OCI-LY7 (cell line): Measurements from ENCODE around the gene TNRC6C. TPM values are rescaled to one million over a fixed set of nuclear protein-coding genes. Genes with fewer than 3 reads are reported as not detected.

Experiments used
- BruUV-seq: library from RNA; stranded (reverse); fragments of 400-500 nt; replicated peaks from 2 replicates; lab custom pipeline; 2021; lab: Mats Ljungman, UMichigan
- CTCF ChIA-PET: fragments of 300-600 bp; sonication (Branson Sonifier 250); formaldehyde crosslinking; loops from one replicate; lab custom pipeline; 2022; ENCODE audit warnings: antibody characterized with exemption; ENCODE audit not compliant: unreplicated experiment; lab: Charles Lee
- POLR2A ChIA-PET: fragments of 300-600 bp; sonication (Branson Sonifier 250); formaldehyde crosslinking; loops from one replicate; lab custom pipeline; 2022; ENCODE audit warnings: antibody characterized with exemption; lab: Charles Lee
- DNase-seq: peaks from one replicate; pipeline ENCODE4 v3.0.0-alpha.2; 2015; ENCODE audit warnings: low spot score
- H2AFZ ChIP-seq: fragments of 200-600 bp; sonication (generic), shearing (Covaris generic); 2 replicates; pipeline ENCODE4 v1.6.1; 2014; ENCODE audit warnings: mild to moderate bottlenecking, antibody characterized with exemption, low read length, moderate library complexity
- H3K27ac ChIP-seq: fragments of 200-600 bp; sonication (generic); 2 replicates; pipeline ENCODE4 v1.5.1; 2014; ENCODE audit warnings: mixed run types, low read depth, mild to moderate bottlenecking, moderate library complexity, low read length, inconsistent platforms; ENCODE audit not compliant: poor library complexity, severe bottlenecking
- H3K36me3 ChIP-seq: fragments of 200-600 bp; sonication (generic); 2 replicates; pipeline ENCODE4 v1.6.1; 2014; ENCODE audit warnings: mild to moderate bottlenecking, antibody characterized with exemption, low read length, moderate library complexity, mixed read lengths; ENCODE audit not compliant: insufficient read depth
- H3K4me1 ChIP-seq: fragments of 200-600 bp; sonication (generic); 2 replicates; pipeline ENCODE4 v1.5.1; 2014; ENCODE audit warnings: mild to moderate bottlenecking, low read length; ENCODE audit not compliant: insufficient read depth, poor library complexity, severe bottlenecking
- H3K4me2 ChIP-seq: fragments of 200-600 bp; sonication (generic); 2 replicates; pipeline ENCODE4 v1.6.1; 2014; ENCODE audit warnings: mild to moderate bottlenecking, low read length
- H3K4me3 ChIP-seq: fragments of 200-600 bp; sonication (generic); 2 replicates; pipeline ENCODE4 v1.5.1; 2014; ENCODE audit warnings: mild to moderate bottlenecking, low read depth, low read length; ENCODE audit not compliant: poor library complexity, severe bottlenecking
- H3K79me2 ChIP-seq: fragments of 200-600 bp; sonication (generic); 2 replicates; pipeline ENCODE4 v1.6.1; 2016; ENCODE audit warnings: low read depth, mild to moderate bottlenecking, low read length, moderate library complexity, mixed read lengths; ENCODE audit not compliant: insufficient read depth
- H3K9me2 ChIP-seq: fragments of 200-600 bp; sonication (generic); 2 replicates; pipeline ENCODE4 v1.6.1; 2016; ENCODE audit warnings: mild to moderate bottlenecking, low read length, mixed read lengths; ENCODE audit not compliant: insufficient read depth
- H3K9me3 ChIP-seq: fragments of 200-600 bp; sonication (generic); 2 replicates; pipeline ENCODE4 v1.6.1; 2014; ENCODE audit warnings: mild to moderate bottlenecking, mixed run types, low read length, mixed read lengths
- H4K20me1 ChIP-seq: fragments of 200-600 bp; sonication (generic); 2 replicates; pipeline ENCODE4 v1.6.1; 2014; ENCODE audit warnings: mild to moderate bottlenecking, antibody characterized with exemption, low read length, moderate library complexity, mixed read lengths; ENCODE audit not compliant: insufficient read depth
- EZH2phosphoT487 ChIP-seq: fragments of 200-600 bp; sonication (generic); IDR thresholded peaks from 2 replicates; pipeline ENCODE4 v1.6.1; 2018; ENCODE audit warnings: low read depth, borderline replicate concordance, mild to moderate bottlenecking, mixed run types, antibody characterized with exemption, low read length, moderate library complexity, mixed read lengths
- intact Hi-C: fragments of 100-400 bp; cut with micrococcal nuclease; formaldehyde crosslinking; loops from one replicate; pipeline ENCODE4 v1.10.0; 2022; ENCODE audit not compliant: unreplicated experiment
- total RNA-seq, 2 experiments: library from RNA; depleted of rRNA in 1 of 2; stranded (reverse); fragments of >200 nt in 1 of 2; shearing (Covaris generic) in 1 of 2; gene quantifications; 2 replicates each; pipeline ENCODE4 v1.2.3, GENCODE V29; 2014 to 2022
- TF ChIP-seq, protein P1 (sequence below): fragments of 200-600 bp; sonication (generic); conservative IDR thresholded peaks from 2 replicates; pipeline ENCODE4 v1.5.1; 2014; ENCODE audit warnings: mild to moderate bottlenecking, antibody characterized with exemption, low read length, moderate library complexity, mixed read lengths

TNRC6C gene
- total RNA-seq, 2 experiments from 2014 or later = 8.5 to 25.2 TPM

DNA sequence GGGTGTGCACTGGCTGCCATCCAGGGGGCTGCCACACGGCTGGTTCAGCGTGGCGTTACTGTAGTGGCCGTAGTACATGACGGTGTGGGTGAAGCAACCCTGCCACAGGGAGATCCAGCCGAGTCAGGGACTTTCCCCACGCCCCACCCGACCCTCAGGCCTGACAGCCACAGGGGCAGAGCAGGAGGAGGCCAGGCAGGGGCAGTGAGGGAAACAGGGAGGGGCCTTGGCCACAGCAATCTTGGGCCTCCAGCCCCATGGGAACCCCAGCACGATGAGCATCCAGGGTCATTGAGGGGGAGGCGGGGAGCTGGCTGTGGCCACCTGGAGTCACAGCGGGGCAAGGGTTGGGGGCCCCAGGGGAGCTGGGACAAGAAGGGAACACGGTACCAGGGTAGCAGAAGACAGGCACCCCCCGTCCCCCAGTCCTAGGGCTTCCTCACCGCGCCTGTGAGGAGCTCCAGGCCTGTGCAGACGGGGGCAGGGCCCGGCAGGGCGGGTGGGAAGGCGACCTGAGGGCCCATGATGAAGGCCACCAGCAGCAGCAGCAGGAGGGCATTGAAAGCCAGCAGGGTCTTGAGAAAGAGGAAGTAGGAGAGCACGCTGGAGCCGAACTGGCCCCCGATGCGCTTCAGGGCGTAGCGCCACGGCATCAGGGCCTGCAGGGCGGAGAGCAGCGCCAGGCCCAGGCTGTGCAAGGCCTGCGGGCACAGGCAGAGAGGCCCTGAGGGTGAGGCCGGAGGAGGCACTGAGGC, 165.8 kb downstream of the TNRC6C start:
- peak; percentile 94 for DNase-seq
- peak overlapping the region; percentile 81 for H3K4me3 ChIP-seq
- BruUV-seq = no TSS peak
- H2AFZ ChIP-seq = peak overlapping the region; percentile 17; the same call in 1 of the 2 replicates
- no peaks in the 10 kb centered on the region for H3K9me2 ChIP-seq
- H3K4me2 ChIP-seq = peak overlapping the region; percentile 96
- H3K36me3 ChIP-seq = peaks cover 43% of the 10 kb centered on the region
- H3K9me3 ChIP-seq = no peaks in the 10 kb centered on the region
- peaks cover 67% of the 10 kb centered on the region for H3K4me1 ChIP-seq
- TF ChIP-seq EZH2phosphoT487 = no peak
- TF ChIP-seq, protein P1, sequence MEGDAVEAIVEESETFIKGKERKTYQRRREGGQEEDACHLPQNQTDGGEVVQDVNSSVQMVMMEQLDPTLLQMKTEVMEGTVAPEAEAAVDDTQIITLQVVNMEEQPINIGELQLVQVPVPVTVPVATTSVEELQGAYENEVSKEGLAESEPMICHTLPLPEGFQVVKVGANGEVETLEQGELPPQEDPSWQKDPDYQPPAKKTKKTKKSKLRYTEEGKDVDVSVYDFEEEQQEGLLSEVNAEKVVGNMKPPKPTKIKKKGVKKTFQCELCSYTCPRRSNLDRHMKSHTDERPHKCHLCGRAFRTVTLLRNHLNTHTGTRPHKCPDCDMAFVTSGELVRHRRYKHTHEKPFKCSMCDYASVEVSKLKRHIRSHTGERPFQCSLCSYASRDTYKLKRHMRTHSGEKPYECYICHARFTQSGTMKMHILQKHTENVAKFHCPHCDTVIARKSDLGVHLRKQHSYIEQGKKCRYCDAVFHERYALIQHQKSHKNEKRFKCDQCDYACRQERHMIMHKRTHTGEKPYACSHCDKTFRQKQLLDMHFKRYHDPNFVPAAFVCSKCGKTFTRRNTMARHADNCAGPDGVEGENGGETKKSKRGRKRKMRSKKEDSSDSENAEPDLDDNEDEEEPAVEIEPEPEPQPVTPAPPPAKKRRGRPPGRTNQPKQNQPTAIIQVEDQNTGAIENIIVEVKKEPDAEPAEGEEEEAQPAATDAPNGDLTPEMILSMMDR = no peak
- intact Hi-C loops = loop anchor here (2.0 kb wide), 1 partner anchor 63 kb away; the partner anchor contains the start of genes AFMID and TK1
- CTCF ChIA-PET = interaction anchor here (1.2 kb wide), 1 partner anchor 62 kb away, joined by 5 read pairs; no protein-coding TSS in a partner anchor
- H3K27ac ChIP-seq = peak overlapping the region; percentile 91
- no peaks in the 10 kb centered on the region for H4K20me1 ChIP-seq
- peaks cover 7% of the 10 kb centered on the region; the same call in 1 of the 2 replicates for H3K79me2 ChIP-seq
- POLR2A ChIA-PET = interaction anchor here (0.6 to 1.6 kb wide), 6 partner anchors 16 to 166 kb away, joined by 3 to 5 read pairs (median 4); partner anchors contain the start of gene TNRC6C

DNA sequence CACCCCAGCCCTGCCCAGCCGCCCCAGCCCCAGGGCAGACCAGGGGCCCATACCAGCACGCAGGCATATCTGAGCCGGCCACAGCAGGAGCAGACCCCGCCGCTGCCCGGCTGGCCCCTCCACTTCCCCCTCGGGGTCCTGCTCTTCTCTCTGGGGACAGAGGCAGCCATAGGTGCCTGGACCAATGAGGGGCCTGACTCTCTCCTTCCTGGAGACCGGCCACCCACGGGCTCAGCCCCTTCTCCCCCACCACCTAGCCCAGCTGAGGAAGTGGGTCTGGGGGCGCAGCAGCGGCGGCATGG, 166.3 kb downstream of the TNRC6C start:
- H3K4me1 ChIP-seq = peaks cover 72% of the 10 kb centered on the region
- H3K9me2 ChIP-seq = no peaks in the 10 kb centered on the region
- H3K79me2 ChIP-seq = peaks cover 7% of the 10 kb centered on the region; the same call in 1 of the 2 replicates

More for the DNA sequence above, 166.3 kb downstream of the TNRC6C start:
- no TSS peak for BruUV-seq
- Histone ChIP-seq H2AFZ (peak overlapping the region; percentile 17; the same call in 1 of the 2 replicates), H3K27ac (peak overlapping the region; percentile 91), H4K20me1 (no peaks in the 10 kb centered on the region), H3K9me3 (no peaks in the 10 kb centered on the region), H3K4me2 (peak overlapping the region; percentile 96), H3K36me3 (peaks cover 41% of the 10 kb centered on the region), H3K4me3 (peak overlapping the region; percentile 81)
- intact Hi-C loops = loop anchor here (2.0 to 5.0 kb wide), 2 partner anchors 62 to 677 kb away; partner anchors contain the start of genes AFMID and TK1
- no peak for DNase-seq
- POLR2A ChIA-PET = interaction anchor here (0.6 to 1.6 kb wide), 6 partner anchors 28 to 166 kb away, joined by 3 to 5 read pairs (median 4); partner anchors contain the start of gene TNRC6C
- TF ChIP-seq EZH2phosphoT487 = no peak
- TF ChIP-seq, protein P1 = no peak
- CTCF ChIA-PET = interaction anchor here (0.7 to 1.2 kb wide), 3 partner anchors 13 to 61 kb away, joined by 3 to 6 read pairs (median 5); no protein-coding TSS in a partner anchor
